CD4-positive, alpha-beta T cell treated with Interleukin-17A for 1 hour (primary cell): ENCODE data around the gene PKNOX2.
A peak's percentile ranks its signal among the peaks of the same experiment; 100 is the strongest.

ENCODE experiments used
- DNase-seq: peaks from one replicate; pipeline ENCODE4 v3.0.0-alpha.2; 2020

Gene PKNOX2

DNA sequence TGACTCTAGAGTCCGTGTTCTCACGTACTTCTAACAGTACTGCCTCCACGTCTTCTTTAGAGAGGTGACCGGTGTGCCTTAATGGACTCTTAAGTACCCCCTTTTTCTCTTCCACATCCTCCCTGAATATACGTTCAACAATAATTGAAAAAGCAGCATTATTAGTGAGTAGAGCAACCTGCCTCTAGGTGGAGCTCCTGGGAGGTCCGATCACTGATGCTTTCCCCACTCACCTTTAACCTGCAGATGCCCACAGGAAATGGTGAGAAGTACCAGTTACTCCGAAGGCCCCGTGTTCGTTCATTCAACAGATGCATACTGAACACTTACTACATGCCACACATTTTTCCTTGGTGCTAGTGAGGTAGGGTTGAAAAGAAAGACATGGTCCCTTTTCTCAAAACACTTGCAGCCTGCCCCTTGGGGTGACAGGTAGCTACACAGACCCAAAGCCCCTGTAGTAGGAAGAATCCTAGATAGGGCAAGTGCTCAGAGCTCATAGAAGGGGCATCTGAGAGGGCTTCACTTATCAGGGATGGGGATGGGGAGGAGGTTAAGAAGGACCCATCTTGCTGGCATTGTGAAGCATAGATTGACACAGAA lies 258.8 kb downstream of the PKNOX2 start:
- peak; percentile 22 for DNase-seq

DNA sequence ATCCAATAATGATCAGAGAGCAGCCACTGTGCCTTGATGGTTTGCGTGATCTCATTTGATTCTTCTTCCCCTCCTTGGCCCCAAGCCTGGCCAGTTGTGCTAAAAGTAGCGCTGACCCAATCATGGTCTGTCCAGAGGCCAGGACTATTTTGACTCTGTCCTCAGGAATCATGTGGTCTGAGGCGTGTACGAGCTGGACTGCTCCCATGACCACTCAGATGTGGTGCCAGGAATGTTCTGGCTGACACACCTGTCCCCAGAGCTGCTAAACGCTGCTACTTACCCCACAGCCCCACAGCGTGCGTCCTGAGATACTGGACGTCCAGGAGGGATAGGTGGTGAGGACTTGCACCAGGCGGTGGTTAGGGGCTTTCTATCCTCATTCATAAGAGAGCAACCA lies 261.1 kb downstream of the PKNOX2 start:
- DNase-seq, result no peak

GRCh38 chr11:125426818-125427528 lies 262.4 kb downstream of the PKNOX2 start:
- no peak for DNase-seq

DNA sequence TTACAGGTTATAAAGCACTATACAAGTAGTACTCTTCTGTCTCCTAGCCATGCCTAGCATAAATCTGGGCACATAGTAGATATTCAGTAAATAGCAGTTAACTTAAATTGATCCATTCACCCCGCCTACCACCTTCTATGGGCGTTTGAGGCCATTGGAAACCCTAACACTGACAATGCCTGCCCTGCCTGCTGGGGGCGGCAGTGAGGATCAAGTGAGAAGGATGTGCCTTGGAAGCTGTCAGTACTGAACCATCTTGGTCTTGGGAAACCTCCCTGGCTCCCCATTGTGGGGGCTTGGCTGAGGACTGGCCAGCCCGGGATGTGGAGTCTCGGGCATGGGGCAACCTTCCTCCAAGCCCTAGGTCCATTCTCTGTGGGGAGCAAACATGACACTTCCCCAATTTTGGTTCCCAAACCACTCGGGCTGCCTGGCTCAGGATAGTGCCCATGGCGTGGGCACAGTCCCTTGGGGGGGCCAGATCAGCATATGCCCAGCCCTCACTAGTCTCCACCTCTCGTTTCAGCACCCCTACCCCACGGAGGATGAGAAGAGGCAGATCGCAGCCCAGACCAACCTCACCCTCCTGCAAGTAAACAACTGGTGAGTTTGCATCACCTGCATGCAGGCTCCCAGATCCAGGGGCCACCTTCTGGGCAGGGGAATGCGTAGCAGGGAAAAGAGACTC lies 264.1 kb downstream of the PKNOX2 start:
- DNase-seq, result no peak

DNA sequence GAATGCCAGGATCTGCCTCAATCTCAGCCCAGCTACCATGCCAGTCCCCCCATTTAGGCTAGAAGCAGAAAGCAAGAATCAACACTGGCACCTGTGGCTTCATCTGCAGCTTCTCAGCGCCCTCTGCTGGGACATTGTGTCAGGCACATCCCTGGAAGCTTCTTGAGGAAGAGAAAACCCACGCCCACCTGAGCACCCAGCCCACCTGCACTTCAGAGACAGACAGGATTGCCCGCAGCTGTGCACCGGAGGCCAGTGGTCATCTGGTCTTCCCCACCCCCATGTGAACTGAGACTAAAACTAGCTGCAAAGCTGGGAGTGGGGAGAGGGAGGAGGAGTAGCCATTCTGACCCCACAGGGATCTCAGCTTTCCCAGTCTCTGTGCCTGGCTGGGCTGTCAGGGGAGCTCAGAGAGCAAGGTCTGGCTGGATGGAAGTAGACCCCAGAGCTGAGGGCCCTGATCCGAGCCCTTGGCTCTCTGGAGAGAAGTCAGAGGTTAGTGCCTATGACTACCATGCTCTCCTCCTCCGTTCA lies 264.7 kb downstream of the PKNOX2 start:
- peak; percentile 16 for DNase-seq

GRCh38 chr11:125429807-125430678 lies 265.5 kb downstream of the PKNOX2 start:
- DNase-seq, result no peak

- no peak for DNase-seq
These were observed 266.5 kb downstream of the PKNOX2 start for GRCh38 chr11:125431009-125431408.

- no peak for DNase-seq
These were observed 266.9 kb downstream of the PKNOX2 start for GRCh38 chr11:125431481-125431880.

GRCh38 chr11:125433454-125434121 lies 269.0 kb downstream of the PKNOX2 start:
- DNase-seq, result no peak

GRCh38 chr11:125435461-125436238 lies 271.1 kb downstream of the PKNOX2 start:
- DNase-seq, result no peak

- no peak for DNase-seq
These were observed 277.3 kb downstream of the PKNOX2 start for GRCh38 chr11:125441648-125442410.

DNA sequence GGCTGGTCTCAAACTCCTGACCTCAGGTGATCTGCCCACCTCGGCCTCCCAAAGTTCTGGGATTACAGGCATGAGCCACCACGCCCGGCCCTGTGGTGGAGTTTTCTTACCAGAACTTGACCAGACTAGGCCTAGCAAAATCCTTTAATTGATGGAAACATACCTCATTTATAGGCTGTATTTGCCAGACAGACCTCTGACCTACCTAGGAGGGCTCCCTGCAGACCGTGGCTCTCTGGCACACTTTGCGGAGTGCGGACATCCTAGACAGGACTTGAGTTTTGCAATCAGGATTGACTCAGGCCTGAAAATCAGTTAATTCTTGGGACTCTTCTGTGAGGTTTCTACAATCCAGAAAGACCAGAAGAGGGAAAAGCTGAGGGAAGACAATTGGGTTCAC lies 278.4 kb downstream of the PKNOX2 start:
- no peak for DNase-seq

- no peak for DNase-seq
These were observed 279.3 kb downstream of the PKNOX2 start for GRCh38 chr11:125443767-125444311.

- no peak for DNase-seq
These were observed 281.2 kb downstream of the PKNOX2 start for GRCh38 chr11:125445731-125446130.

DNA sequence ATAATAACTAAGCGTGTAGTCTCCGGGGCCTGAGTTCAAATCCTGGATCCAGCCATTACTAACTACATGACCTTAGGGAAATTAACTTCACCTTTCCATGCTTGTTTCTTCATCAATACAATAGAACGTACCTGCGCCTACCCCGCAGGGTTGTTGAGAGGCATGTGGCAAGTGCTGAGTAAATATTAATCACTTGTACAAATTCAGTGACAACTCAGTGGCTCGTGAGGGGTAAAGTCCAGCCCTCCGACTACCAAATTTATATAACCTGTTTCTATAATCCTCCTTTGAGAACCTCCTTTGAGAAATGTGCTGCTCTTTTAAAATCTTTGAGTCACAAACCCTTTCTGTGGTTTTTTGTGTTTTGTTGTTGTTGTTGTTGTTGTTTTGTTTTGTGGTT lies 281.7 kb downstream of the PKNOX2 start:
- no peak for DNase-seq

DNA sequence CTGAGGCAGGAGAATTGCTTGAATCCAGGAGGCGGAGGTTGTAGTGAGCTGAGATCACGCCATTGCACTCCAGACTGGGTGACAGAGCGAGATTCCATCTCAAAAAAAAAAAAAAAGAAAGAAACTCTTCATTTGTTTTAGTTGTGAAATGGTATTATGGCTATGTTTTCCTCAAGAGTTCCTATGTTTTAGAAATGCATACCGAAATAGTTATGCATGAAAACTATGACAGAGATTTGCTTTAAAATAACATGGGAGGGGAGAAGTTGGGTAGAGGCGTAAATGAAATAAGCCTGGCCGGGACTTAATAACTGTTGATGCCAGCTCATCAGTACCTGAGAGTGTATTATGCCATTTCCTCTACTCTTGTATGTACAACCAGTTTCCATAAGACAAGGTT lies 283.2 kb downstream of the PKNOX2 start:
- no peak for DNase-seq

DNA sequence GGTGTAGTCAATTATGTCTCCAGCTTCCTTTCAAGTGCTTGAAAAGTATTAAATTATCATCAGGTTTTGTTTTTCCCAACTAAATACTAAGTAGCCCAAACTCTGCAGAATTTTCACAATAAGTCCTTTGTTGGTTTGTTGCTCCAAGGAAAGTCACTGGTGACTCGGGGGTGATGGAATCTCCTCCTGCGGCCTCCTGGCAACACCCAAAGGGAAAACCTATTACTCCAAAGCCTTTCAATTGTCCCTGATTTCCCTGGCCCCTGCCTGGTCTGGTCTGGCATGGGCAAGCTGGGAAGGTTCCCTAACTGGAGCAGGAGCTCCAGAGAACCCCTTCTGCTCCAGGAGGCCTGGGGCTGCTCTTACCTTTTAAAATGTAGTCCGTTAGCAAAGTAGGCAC lies 283.6 kb downstream of the PKNOX2 start:
- DNase-seq, result no peak

GRCh38 chr11:125449565-125449964 lies 285.0 kb downstream of the PKNOX2 start:
- DNase-seq, result no peak

DNA sequence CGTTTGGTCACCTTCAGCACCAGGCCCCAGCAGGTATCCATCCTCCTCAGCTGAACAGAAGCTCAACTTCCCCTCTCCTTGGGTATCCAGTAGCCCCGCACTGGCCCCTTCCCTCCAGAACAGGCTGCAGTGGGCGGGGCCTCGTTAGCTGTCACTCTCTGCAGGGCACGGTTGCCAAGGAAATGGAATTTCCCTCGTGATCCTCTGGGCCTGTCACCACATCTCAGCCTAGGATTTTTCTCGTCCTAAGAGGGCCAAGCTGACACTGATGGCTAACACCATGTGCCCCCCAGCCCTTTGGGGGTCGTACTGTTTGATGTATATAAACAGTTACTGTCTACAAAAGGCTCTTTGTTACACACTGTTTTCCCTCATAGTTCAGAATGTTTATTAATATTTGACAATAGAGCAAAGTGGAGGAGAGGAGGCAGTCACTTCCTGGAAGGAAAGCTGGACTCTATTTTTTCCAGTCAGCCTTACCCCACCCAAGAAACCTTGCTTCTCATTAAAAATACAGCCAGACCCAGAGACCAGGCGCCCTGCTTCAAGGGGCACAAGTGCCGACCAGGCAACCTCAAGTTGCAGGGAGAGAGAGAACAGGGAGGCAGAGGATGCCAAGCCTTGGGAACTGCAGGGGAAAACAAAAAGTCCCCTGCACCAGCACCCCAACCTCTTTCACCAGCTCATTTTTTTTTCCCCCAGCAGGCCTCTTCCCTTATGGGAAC lies 287.0 kb downstream of the PKNOX2 start:
- no peak for DNase-seq

DNA sequence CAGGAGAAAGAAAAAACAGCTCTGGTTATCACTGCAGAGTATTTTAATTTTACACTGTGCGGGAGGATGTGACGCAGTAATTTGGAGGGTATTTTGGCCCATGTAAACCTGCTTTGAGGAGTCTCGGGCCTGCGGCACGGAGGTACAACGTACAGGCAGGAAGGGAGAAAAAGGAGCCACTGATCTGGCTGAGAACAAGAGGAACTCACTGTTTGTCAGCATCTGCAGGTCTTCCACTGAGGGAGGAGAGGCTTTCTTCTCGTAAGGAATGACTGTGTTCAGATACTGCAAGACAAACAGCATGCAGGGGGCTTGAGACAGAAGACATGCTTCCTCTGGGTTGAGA lies 287.5 kb downstream of the PKNOX2 start:
- no peak for DNase-seq
